ENCODE results near the gene DMWD.
"Not testable (repeated sequence)": the region's sequence is repeated elsewhere in the genome, so short reads cannot be mapped to it uniquely, and the experiment has no call there.

The DMWD gene

DNA sequence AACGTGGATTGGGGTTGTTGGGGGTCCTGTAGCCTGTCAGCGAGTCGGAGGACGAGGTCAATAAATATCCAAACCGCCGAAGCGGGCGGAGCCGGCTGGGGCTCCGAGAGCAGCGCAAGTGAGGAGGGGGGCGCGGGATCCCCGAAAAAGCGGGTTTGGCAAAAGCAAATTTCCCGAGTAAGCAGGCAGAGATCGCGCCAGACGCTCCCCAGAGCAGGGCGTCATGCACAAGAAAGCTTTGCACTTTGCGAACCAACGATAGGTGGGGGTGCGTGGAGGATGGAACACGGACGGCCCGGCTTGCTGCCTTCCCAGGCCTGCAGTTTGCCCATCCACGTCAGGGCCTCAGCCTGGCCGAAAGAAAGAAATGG lies 22.8 kb downstream of the DMWD start:
- DNase-seq (ENCODE audit: low read depth) = peak; percentile 21

DNA sequence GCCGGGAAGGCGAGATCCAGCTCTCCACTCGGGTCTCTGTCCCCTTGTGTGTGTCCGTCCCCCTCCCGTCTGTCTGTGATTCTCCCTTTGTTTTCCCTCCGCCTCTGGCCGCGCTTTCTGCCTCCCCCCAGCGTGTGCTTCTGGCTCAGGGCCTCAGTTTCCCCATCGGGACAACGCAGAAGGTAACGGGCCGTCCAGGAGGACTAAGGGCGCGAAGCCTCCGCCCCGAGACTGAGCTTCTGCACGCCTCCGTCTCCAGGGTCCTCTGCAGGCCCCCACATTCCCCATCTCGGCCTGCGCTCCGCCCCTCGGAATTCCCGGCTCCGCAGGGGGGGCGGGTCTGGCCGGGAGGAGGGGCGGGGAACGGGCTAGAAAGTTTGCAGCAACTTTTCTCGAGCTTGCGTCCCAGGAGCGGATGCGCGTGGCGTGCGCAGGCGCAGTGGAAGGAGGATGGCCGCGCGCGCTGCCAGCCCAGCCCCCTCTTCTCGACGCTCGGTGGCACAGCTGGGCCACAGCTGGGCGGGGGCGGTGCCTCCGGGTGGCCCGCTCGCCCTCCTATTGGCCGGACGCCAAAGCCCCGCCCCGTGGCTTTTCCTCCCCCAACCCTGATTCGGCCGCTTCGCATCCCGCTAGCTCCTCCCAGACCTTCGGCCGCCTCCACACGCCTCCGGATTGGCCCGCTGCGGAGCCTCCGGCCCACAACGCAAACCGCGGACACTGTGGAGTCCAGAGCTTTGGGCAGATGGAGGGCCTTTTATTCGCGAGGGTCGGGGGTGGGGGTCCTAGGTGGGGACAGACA lies 23.5 kb downstream of the DMWD start, which contains the start of gene SIX5:
SIX5 (minus strand) TSS at position 269 of the 799 bp plus-strand sequence. CDS start 408 bp downstream, outside the sequence.
- DNase-seq (ENCODE audit: low read depth) = peak; percentile 89

DNA sequence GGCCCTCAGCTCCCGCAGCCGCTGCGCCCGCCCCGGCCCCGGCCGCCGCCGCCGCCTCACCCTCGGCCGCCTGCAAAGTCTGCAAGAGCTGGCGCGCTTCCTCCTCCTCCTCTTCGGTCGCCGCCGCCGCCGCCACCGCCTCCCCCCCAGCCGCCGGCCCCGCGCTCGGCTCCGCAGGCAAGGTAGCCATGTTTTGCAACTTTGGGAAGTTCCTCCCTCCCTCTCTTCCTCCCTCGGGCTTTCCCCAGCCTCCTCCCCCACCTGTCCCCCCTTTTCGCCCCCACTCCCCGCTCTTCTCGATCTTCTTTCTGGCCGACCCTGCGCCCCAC lies 24.0 kb downstream of the DMWD start:
- DNase-seq (ENCODE audit: low read depth) = no peak

DNA sequence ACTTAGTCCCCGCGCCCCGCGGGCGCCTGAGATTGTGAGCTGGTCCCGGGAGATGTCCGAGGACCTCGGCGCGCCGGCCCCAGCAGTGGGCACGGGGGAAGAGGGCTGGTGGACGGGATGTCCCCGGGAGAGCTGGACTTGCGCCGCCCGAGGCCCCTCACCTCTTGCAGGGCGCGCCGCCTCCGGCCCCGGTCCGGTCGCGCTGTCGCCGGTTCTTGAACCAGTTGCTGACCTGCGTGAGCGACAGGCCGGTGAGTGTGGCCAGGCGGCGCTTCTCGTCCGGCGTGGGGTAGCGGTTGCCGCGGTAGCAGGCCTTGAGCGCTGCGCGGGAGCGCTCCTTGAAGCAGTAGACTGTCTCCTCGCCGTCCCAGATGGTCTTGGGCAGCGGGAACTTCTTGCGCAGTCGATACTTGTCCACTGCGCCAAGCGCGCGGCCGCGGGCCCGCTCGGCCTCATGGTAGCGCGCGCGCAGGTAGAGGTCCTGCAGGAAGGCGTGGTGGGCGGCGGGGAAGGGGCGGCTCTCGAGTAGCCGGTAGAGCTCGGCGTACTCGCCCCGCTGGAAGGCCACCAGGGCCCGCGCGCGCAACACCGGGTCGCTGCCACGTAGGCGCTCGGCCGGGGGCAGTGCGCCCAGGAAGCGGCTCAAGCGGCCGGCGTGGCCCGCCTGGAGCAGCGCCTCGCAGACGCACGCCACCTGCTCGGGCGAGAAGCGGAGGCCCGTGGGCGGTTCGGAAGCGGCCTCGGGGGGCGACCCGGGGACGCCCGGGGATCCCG lies 24.6 kb downstream of the DMWD start:
- DNase-seq (ENCODE audit: low read depth) = no peak

DNA sequence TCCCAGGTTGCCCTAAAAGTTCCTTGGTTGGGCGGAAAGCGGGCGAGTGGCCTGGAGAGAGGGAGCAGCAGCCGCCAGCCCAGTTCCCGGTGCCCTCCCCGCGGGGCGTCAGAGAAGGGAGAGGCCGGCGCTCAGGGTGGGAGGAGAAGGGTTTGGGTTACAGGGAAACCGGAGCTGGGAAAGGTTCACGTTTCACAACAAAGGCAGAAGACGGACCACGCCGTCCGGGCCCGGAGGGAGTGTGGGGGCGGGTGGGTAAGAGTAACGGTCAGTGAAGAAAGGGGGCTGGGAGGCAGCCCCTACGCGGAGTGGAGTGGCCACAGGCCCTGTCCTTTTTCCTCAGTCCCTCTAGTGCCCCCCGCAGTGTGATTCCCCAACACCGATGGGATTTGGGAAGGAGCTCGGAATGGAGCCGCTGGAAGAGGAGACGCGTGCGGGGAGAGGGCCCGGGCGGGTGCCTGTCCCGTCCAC lies 25.2 kb downstream of the DMWD start:
- no peak for DNase-seq (ENCODE audit: low read depth)

DNA sequence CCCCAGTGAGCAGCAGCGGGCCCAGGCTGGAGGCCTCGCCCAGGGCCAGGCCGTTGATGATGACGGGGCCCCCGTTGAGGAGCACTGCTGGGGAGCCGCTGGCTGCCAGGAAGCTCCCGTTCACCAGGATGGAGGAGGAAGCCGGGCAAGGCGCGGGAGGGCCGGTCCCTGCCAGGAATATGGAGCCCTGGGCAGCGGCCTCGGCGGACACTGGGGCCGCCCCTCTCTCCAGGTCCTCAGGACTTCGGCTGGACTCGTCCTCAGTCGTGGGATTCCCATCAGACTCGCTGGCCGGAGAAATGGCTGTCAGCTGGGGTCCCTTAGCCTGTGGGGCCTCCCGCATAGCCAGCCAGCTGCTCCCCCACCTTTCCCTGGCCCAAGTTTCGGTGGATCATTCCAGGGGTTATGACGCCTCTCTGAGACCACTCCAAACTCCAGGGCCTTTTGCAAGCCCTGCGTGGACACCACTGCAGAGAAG lies 25.7 kb downstream of the DMWD start:
- no peak for DNase-seq (ENCODE audit: low read depth)

DNA sequence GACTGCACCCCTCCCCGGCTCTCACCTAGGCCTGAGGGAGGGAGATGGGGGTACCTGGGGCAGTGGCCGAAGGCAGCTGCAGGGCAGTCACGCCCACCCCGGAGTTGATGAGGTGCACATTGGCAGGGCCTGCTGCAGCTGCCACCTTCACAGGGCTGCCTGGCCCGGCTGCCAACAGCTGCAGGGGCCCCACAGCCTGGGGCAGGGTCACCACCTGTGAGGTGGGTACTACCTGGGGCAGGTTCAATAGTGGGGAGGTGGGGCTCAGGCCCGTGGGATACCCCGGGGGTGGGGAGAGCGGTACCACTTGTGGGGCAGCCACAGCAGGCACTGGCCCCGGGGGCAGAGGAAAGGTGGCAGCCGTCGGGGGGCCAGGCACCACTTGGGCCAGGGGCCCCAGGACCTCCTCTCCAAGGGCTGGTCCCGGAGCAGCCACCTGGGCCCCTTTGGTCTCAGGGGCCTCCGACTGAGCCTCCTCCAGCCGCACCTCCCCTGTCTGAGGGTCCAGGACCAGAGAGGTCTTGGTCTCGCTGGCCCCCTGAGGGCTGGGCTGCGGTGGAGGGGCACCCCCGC lies 26.3 kb downstream of the DMWD start:
- no peak for DNase-seq (ENCODE audit: low read depth)

DNA sequence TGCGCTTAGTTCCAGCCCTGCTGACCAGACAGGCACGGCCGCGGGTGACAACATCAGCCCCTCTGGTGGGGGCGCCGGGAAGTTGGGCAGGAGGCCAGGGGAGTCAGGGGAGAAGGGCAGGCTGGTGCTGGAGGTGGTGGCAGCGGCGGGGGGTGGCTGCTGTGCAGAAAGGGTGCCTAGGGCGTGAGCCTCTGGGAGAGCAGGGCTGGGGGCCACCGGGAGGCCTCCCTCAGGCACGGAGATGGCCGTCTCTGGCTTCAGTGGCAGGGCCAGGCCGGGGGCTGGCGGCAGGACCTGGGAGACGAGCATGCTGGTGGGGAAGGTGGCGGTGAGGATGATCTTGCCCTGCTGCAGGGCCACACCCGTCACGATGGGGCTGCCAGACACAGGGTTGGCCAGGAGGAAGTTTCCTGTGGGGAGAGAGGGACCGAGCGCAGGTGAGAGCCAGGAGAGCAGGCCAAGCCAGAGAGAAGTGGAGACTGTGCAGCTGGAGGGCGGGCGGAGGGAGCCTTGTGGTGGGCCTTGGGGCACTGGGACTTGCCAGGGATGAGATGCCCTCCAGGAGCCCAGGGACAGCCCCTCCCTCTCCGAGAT lies 26.8 kb downstream of the DMWD start:
- DNase-seq (ENCODE audit: low read depth) = no peak

DNA sequence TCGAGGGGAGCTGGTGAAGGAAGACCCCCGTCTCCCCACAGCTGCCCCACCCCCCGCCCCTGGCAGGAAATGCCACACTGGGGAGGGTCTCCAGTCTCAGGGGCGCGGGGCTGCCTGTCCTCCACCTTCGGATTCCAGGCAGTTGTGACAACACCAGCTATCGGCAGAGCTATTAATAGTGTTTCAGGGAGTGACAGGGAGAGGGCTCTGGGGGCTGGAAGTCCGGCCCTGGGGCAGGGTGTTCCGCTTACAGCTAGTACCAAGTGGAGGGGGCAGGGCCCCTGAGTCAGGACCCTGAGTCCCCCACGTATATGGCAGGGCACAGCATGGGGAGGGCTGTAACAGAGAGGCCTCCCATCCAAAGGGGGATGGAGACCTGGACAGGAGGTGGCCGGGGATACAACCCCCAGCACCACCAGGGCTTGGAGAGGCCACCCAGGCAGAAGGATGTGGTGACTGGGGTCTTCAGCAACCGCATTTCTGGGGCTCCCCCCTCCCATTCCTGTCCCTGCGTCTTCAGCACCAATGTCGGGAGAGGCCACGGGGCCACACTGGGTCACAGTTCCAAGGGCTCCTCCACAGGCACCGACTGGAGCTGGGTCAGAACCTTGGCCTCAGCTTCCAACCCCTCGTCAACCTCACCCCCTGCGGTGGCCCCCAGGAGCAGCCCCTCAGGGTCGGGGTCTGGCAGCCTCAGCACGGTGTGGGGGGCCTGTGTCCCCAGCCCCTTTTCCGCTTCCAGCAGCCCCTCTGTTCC lies 27.5 kb downstream of the DMWD start:
- no peak for DNase-seq (ENCODE audit: low read depth)

DNA sequence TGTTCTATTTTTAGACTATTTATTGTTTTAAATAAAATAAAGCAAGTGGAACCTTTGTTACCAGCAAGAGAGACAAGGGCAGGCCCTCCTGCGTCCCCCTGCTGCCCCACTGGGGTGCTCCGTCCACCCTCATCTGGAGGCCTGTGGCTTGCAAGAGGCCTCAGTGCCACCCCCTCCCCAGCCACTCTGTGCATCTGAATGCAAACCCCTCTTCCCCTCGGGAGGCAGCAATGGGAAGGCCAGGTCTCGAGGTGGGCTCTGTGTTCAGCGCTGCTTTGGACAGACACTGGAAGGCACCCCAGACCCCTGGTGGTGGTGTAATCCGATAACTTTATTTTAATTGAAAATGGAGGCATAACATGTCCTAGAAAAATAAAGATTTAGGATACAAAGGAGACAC lies 28.2 kb downstream of the DMWD start:
- DNase-seq (ENCODE audit: low read depth) = no peak

DNA sequence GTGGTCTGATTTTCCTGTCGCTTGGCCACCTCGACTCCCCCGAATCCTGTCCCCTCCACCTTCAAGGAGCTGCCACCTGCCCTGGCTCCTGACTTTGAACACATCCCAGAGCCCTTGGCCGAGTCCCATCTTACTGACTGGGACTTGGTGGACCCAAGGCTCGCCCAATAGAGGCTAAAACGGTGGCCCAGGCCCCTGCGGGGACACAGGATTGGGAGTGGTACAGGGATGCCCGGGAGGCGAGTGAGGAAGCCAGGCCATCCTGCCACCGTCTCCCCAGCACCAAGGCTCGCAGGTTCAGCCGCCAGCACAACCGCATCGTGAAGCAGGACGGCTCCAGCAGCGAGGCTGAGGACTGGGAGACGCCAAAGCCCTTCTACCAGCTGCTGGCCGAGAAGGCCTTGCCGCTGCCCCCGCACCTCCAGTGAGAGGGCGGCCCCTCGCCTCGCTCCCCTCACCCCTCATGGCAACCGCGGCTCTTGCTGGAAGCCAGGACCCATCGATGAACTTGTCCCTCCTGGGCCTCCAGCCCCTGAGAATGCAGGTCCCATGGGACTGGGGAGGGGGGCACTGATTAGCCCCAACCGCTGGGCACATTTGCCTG lies 28.9 kb downstream of the DMWD start:
- no peak for DNase-seq (ENCODE audit: low read depth)

DNA sequence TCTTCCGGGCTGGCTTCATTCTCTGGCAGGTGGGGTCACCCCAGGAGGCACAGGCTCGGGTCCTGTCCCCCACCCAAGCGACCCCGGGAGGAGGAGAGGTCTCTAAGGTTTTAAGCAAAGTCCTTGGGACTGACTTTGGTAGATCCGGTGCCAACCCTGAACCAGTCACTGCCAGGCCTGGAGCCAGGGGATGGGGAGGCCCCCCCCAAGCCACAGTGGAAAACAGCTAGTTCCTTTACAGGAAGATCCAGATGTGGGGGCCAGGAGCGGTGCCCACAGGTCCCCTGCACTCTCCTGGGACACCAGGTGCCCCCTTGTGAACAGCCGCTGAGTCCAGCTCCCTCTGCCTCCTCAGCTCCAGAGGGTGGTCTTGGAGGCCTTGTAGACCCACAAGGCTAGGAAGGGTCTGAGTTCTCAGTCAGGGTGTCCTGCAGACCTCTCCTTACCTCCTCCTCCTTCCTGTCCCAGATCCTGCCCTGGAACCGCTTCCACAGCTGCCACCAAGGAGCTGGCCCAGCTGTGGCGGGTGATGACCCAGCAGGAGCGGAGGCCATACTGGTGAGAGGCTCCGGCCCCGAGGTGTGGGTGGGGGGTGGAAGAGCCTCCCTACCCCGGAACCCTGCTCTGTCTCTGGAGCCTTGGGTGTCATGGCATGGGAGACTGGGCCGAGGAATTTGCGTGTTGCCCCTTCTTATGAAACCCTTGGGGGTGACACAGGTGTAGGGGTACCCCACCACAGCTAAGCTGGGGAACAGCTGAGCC lies 29.6 kb downstream of the DMWD start:
- DNase-seq (ENCODE audit: low read depth) = no peak

DNA sequence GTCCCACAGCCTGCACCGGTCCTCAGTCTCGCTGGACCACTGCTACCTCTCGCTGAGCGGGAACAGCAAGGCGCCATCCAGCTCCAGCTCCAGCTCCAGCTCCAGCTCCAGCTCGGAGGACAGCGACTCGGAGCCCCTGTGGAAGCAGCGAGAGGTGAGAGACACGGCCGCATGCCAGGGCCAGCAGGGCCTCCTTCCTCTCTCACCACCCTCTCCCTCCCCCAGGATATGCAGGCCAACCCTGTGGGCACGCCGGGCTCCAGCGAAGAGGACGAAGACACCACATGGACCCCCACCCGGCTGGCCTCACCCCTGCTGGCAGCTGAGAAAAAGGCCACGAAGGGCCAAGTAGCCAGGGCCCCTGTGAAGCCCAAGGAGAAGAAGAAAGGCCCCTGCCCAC lies 30.9 kb downstream of the DMWD start:
- no peak for DNase-seq (ENCODE audit: low read depth)

DNA sequence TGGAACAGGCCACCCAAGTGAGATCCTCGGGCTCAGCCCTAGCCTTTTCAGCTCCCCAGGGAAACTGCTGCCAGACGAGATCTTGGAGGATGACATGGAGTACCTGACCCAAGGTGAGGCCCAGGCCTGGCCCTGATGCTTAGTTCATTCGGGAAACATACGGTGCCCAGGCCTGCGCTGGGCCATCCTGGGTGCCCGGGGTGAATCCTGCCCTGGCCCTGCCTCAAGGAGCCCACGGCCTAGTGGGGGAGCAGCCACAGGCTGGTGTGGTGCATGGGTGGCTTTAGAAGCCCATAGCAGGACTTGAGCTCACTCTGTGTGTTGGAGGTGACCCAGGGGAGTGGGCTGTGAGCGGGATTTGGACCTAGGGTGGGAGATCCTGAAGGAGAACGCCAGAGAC lies 33.7 kb downstream of the DMWD start:
- no peak for DNase-seq (ENCODE audit: low read depth)

DNA sequence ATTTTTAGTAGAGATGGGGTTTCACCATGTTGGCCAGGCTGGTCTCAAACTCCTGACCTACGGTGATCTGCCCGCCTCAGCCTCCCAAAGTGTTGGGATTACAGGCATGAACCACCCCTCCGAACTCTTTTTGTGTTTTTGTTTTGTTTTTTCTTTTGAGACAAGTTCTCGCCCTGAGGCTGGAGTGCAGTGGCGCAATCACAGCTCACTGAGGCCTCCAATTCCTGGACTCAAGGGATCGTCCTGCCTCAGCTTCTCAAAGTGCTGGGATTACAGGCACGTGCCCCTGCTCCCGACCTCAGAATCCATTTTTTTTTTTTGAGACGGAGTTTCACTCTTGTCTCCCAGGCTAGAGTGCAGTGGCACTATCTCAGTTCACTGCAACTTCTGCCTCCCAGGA lies 35.0 kb downstream of the DMWD start:
- DNase-seq (ENCODE audit: low read depth) = no peak

DNA sequence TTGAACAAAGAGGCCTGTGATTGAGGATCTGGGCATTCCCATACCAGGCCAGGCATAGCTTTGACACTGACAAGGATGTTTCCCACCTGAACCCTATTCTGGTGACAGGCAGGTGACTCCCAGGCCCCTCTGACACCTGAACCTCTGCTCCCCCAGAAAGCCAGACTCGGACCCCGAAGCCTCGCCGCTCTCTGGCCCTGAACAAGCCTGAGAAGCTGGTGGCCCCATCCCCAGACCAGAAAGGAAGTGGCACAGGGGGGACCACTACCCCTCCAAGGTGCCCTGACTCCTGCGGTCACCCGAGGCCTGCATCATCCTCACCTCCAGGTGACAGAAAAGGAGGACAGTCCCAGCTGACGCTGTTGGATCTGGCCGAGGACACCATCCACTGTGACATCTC lies 38.3 kb downstream of the DMWD start:
- DNase-seq (ENCODE audit: low read depth) = no peak

DNA sequence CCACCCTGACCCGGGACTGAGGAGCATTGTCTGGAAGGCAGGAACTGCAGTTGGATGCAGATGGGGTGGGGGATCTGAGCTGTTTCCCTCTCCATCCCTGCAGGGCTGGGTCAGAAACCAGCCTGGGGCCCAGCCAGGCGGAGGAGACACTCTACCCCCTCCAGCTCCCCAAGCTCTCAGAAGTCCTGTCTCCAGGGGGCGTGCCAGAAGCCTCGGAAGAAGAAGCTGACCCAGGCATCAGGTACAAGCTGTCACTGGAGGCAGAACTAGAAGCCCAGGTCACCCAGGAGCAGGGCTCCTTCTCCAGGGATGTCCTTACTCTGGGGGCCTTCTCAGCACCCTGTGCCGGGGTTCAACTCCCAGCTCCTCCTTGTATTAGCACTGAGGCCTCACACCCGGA lies 39.1 kb downstream of the DMWD start:
- DNase-seq (ENCODE audit: low read depth) = no peak

DNA sequence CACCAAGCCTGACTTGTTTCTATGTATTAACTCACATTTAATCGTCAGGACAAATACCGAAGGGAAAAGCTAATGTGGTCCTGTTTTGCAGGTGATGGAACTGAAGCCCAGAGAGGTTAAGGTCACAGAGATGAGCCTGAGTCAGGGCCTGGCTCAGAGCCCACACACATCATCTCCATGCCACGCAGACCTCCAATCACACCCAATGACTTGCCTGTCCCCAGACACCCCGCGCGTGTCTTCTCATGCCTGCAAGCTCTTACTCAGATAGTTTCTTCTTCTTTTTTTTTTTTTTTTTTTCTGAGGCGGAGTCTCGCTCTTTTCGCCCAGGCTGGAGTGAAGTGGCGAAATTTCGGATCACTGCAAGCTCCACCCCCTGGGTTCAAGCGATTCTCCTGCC lies 40.0 kb downstream of the DMWD start:
- no peak for DNase-seq (ENCODE audit: low read depth)

DNA sequence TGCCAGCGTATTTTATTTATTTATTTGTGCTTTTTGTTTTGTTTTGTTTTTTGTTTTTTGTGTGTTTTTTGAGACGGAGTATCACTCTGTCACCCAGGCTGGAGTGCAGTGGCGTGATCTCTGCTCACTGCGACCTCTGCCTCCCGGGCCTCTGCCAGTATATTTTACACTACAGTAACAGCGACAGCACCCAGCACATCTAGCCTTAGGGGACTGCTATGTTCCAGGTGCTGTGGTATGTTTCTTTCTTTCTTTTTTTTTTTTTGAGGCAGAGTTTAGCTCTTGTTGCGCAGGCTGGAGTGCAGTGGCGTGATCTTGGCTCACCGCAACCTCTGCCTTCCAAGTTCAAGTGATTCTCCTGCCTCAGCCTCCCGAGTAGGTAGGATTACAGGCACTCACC lies 41.2 kb downstream of the DMWD start:
- not testable (repeated sequence) for DNase-seq (ENCODE audit: low read depth)

DNA sequence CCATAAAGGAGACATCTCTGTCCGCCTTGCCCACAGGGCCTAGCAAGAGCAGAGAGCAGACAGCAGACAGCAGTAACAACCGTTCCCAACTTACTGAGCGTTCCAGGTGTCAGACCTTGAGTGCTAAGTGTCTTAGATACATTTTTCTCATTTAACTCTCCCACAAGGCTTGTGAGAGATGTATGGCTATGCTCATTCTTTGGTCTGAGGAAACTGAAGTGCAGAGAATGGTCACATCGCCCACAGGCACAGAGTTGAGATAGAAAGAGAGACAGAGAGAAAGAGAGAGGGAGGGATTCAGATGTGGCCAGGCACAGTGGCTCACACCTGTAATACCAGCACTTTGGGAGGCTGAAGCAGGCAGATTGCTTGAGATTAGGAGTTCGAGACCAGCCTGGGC lies 45.1 kb downstream of the DMWD start:
- DNase-seq (ENCODE audit: low read depth) = no peak

DNA sequence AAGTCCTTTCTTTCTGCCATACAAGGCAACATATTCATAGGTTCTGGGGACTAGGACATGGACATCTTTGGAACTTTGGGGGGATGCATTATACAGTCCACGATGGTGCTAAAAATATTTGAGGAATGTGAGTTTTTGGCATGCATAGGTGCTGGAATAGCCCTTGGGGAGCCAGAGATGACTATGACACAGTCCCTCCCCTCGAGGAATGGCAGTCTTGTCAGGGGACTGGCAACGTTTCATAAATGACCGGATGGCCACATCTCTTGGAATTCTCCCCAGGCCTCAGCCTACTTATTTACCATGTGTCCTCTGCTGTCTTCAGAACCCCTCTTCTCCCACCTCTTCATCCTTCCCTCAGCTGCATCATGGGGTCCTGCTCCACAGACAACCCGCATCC lies 45.8 kb downstream of the DMWD start:
- DNase-seq (ENCODE audit: low read depth) = no peak
